C1 segment of cervical spinal cord (tissue), 14 donors: ENCODE results near the gene TMEFF1.
"Not testable (repeated sequence)": the region's sequence is repeated elsewhere in the genome, so short reads cannot be mapped to it uniquely, and the experiment has no call there.

Experiments
- DNase-seq, 14 donors: peaks; one replicate each; lab custom pipeline; 2025; lab: John Stamatoyannopoulos, UW

TMEFF1 gene

GRCh38 chr9:100472788-100473275, at the start of gene TMEFF1:
TMEFF1 (plus strand) TSS chr9:100473149; CDS start chr9:100473545, 396 bp downstream.
- DNase-seq: peak in 12 of 14 donors; percentile 7 to 76 (median 48)

- DNase-seq: no peak
These were observed 47.2 kb upstream of the TMEFF1 start for GRCh38 chr9:100425758-100426157.

DNA sequence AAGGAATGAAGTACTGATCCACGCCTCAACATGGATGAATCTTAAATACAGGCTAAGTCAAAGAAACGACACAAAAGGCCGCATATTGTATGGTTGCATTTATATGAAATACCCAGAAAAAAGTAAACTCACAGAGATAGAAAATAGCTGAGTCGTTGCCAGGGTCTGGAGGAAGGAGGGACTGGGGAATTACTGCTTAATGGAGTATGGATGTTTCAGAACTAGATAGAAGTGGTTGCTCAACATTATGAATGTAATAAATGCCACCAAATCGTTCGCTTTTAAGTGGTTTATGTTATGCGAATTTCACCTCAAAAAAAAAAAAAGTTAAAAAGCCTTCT, 46.8 kb upstream of the TMEFF1 start:
- DNase-seq: no peak

- peak in 12 of 14 donors; percentile 18 to 74 (median 56) for DNase-seq
These were observed 46.2 kb upstream of the TMEFF1 start, which contains the start of gene MSANTD3 for GRCh38 chr9:100426530-100427365. MSANTD3 (plus strand) TSS chr9:100427143; CDS start chr9:100441939, 14,796 bp downstream.

DNA sequence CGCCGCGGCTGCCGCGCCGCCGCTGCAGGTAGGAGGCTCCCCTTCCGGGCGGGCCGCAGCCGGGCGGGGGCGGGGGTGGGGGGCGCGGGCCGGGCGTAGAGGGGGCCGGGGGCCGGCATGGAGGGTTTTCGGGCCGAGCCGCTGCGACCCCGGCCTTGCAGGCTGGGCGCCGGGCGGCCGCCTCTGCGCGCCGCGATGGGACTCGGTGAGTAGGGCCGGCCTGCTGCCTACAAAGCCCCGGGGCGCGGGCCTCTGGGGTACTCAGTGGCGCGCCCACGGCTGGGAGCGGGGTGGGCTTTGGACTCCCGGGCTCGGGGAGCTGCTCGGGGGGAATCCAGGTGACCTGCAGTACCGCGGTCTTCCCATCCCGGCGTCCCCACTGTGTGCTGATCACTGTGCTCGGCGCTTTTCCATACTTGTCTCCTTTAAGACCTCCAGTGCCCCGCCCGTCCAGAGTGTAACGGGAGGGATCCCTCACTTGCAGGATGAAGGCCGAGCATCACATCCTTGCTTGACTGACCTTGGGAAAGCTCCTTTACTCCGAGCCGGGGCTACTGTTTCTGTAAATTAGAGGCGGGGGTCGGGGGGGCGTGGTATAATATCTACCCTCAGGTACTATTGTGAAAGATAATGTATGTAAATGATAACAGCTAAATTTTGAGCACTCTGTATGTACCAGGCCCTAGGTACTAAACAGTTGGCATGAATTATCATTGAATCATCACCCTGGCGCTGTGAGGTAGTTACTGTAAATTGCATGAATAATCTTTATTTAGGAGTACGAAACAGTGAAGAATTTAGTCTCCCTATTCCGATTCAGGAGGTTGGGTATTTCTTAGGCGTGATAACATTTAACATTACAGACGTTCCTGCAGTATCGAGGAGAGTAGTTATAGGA, 45.3 kb upstream of the TMEFF1 start:
- DNase-seq: peak in 11 of 14 donors; percentile 7 to 81 (median 40)

- DNase-seq: peak in 3 of 14 donors; percentile 1 to 36 (median 29)
These were observed 43.9 kb upstream of the TMEFF1 start for GRCh38 chr9:100428871-100429654.

DNA sequence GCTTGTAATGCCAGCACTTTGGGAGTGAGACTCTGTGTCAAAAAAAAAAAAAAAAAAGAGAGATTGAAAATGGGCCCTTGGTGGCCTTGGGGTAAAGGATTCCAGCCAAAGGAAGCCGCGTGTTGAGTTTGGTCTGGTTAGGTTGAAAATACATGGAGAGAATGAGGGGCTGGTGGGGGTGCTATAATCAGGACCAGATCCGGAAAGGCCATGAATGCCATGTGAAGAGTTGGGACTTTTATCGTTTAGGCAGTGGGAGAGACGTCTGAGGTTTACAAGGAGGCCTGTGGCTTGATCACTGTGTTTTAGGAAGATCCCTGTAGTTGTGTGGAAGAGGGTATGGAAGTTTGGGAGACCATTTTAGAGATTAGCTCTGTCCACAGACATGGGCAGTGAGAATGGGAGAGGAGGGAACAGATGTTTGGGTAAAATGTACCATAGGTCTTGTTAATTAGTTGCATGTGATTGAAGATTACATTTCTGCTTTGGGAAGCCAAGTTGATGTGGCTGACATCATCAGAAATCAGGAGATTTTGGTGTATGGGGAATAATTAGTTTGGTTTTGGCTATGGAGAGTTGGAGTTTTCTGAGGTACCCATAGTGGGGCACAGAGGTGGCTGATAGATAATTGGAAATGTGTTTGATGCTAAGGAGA, 42.5 kb upstream of the TMEFF1 start:
- no peak for DNase-seq

GRCh38 chr9:100431886-100432285, 41.1 kb upstream of the TMEFF1 start:
- DNase-seq: no peak

- no peak for DNase-seq
These were observed 40.2 kb upstream of the TMEFF1 start for GRCh38 chr9:100432736-100433135.

DNA sequence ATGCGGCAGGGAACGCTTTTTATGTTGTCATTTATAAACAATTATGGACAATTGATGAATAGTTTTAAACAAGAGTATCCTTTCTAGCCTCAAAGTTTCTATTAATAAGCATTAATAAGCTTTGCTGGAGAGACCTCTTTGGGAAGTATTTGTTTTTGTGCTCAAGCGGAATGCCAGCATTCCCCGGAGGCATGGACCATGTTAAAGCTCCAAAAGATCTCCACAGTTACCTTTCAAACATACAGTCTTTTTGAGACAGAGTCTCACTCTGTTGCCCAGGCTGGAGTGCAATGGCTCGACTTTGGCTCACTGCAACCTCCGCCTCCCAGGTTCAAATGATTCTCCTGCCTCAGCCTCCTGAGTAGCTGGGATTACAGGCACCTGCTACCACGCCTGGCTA, 36.4 kb upstream of the TMEFF1 start:
- no peak for DNase-seq

DNA sequence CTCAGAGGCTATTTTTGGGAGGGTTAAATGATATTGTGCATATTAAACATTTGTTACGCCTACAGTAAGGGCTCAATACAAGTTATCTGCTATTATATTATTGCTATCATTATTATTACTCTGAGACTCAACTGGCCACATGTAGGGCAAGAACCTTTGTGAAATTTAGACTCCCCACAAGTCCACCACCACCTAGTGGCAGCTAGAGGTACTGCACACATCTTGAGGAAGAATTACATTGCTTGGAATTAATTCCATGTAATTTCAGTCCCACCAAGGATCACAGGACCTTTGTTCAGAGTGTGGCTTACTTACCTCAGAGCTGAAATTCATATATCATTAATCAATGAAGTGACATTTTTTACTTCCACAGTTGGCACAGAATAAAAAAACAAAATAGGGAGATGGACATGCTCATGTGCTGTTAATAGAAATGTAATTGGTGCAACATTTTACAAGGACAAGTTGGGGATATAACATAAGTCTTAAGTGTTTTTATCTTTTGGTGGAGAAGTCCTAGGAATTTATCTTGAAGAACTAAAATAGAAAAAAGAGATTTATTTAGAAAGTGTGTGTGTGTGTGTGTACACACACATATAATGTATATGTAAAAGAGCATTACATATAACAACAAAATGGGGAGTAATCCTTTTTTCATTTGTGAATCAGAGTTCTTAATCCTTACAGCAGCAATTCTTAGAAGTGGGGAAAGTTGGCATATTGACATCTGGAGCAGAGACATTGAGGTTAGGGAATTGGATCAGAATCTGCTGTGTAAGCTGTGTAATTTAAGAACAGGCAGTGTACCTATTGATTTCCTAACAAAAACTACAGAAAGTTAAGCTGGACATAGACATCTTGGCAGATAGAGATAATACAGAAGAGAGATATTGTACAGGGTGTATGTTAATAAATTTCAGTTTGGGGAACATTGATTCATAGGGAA, 34.8 kb upstream of the TMEFF1 start:
- peak in 6 of 14 donors; percentile 19 to 32 (median 27) for DNase-seq

DNA sequence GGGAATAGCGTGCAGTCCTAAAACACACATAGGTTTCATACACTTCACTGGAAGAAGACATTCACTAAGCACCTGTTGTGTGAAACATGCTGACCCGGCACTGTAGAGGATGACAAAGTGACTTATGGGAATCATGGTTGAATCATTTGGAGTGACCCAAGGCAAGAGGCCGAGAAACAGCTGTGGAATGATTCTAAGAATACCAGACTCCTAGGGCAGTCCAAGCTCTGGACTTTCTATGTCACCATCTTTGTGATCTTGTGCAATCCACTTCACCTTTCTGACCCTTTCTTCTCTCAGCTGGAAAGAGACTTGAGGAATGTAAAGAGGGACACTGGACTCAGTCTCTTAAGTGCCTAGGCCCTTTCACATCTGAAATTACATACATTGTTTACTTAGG, 32.9 kb upstream of the TMEFF1 start:
- DNase-seq: no peak

DNA sequence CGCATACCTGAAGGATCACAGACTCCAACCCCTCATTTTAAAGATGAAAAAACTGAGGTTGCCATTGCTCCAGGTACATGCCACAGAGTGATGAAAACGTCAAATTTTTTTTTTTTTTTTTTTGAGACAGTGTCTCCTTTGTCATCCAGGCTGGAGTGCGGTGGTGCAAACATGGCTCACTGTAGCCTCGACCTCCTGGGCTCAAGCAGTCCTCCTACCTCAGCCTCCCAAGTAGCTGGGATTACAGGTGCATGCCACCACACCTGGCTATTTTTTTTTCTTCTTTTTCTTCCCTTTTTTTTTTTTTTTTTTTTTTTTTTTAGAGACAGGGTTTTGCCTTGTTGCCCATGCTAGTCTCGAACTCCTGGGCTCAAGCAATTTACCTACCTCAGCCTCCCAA, 32.5 kb upstream of the TMEFF1 start:
- DNase-seq: not testable (repeated sequence)

- DNase-seq: no peak
These were observed 31.0 kb upstream of the TMEFF1 start for GRCh38 chr9:100441911-100442361.

- no peak for DNase-seq
These were observed 28.9 kb upstream of the TMEFF1 start for GRCh38 chr9:100443781-100444768.

DNA sequence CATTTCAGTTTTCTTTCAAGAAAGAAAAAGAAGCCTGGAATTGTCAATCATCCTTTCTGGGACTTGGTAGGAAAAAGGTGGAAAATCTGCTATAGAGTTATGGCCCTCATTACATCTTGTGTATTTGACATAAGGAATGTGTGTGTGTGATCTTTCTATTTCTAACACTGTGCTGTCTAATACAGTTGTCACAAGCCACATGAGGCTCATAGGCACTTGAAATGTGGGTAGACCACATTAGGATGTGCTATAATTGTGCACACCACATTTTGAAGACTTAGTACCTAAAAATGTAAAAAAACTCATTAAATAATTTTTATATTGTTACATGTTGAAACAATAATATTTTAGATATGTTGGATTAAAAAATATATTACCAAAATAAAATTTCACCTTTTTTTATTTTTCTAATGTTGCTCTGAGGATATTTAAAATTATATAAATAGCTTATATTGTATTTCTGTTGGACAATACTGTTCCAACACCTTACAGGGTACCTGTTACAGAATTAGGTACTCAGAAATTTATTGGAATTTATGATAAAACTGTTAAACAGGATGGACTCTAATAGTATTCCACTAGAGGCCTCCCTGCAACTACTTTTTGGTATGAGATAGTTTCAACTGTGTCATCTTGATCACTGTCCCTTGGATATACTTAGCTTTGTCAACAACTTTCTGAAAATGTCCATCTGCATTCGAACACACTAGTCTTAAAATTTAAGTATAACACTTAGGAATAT, 27.6 kb upstream of the TMEFF1 start:
- DNase-seq: no peak

- no peak for DNase-seq
These were observed 26.9 kb upstream of the TMEFF1 start for GRCh38 chr9:100445903-100446549.
